ENCODE data around the gene WIF1. TPM values are rescaled to one million over a fixed set of nuclear protein-coding genes. Genes with fewer than 3 reads are reported as not detected.

Gene WIF1
- total and polyA plus RNA-seq, 2 of the 4 experiments (the other 2 are of a cell fraction), result not detected

DNA sequence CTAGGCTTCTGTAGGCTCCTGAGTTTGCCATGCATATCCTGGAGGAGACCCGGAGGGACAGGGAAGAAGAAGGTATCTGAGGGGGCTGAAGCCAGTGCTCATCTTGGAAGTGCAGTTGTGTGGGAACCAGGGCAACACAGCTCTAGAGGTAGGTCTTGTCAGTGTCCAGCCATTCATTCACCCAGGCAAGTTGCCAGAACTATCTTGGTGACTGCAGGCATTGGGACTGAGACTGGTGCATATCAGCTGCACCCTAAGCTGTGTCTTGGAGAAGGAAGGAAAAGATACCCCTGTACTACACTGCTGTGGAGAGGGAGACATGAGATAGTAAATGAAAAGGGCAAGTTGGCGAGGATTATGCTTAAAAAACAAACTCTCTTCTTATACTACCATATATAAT is 4.9 kb upstream of the WIF1 start:
- no peak overlapping the region for H3K4me3 ChIP-seq (ENCODE audit: insufficient read depth, low read depth, low read length)
- no peak overlapping the region for H3K27ac ChIP-seq (ENCODE audit: insufficient read depth, low read length)
- H3K4me2 ChIP-seq (ENCODE audit: low read depth, low read length), result no peak overlapping the region
- no peaks in the 10 kb centered on the region for H4K20me1 ChIP-seq (ENCODE audit: insufficient read depth, low read length)
- no peak overlapping the region for H4K8ac ChIP-seq (ENCODE audit: low read depth in 2 of 2, low read length in 2 of 2)
- H4K91ac ChIP-seq (ENCODE audit: insufficient read depth, low read depth, low read length), result no peak overlapping the region
- no peak overlapping the region for H2BK5ac ChIP-seq (ENCODE audit: low read depth, low read length, poor library complexity, severe bottlenecking)
- TF ChIP-seq, protein P1, sequence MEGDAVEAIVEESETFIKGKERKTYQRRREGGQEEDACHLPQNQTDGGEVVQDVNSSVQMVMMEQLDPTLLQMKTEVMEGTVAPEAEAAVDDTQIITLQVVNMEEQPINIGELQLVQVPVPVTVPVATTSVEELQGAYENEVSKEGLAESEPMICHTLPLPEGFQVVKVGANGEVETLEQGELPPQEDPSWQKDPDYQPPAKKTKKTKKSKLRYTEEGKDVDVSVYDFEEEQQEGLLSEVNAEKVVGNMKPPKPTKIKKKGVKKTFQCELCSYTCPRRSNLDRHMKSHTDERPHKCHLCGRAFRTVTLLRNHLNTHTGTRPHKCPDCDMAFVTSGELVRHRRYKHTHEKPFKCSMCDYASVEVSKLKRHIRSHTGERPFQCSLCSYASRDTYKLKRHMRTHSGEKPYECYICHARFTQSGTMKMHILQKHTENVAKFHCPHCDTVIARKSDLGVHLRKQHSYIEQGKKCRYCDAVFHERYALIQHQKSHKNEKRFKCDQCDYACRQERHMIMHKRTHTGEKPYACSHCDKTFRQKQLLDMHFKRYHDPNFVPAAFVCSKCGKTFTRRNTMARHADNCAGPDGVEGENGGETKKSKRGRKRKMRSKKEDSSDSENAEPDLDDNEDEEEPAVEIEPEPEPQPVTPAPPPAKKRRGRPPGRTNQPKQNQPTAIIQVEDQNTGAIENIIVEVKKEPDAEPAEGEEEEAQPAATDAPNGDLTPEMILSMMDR (conservative IDR thresholded peaks at IDR 0.05; ENCODE audit: low read depth, low read length), result no peak
- TF ChIP-seq RCOR1 (IDR thresholded peaks at IDR 0.05; ENCODE audit: insufficient replicate concordance, low read length), result no peak
- no peak for TF ChIP-seq MAFK (IDR thresholded peaks at IDR 0.05; ENCODE audit: low read depth, low read length)
- no peak for TF ChIP-seq BHLHE40 (IDR thresholded peaks at IDR 0.05; ENCODE audit: low read depth, low read length)
- no peak for TF ChIP-seq FOS (IDR thresholded peaks at IDR 0.05; ENCODE audit: low read depth, low read length)
- no peak for TF ChIP-seq CEBPB (IDR thresholded peaks at IDR 0.05; ENCODE audit: low read depth, low read length)
- TF ChIP-seq, protein P2, sequence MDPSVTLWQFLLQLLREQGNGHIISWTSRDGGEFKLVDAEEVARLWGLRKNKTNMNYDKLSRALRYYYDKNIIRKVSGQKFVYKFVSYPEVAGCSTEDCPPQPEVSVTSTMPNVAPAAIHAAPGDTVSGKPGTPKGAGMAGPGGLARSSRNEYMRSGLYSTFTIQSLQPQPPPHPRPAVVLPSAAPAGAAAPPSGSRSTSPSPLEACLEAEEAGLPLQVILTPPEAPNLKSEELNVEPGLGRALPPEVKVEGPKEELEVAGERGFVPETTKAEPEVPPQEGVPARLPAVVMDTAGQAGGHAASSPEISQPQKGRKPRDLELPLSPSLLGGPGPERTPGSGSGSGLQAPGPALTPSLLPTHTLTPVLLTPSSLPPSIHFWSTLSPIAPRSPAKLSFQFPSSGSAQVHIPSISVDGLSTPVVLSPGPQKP (IDR thresholded peaks at IDR 0.05; ENCODE audit: borderline replicate concordance, low read depth, low read length), result no peak
- TF ChIP-seq NFE2L2 (IDR thresholded peaks at IDR 0.05; ENCODE audit: low read depth, low read length), result no peak
- TF ChIP-seq, protein P3, sequence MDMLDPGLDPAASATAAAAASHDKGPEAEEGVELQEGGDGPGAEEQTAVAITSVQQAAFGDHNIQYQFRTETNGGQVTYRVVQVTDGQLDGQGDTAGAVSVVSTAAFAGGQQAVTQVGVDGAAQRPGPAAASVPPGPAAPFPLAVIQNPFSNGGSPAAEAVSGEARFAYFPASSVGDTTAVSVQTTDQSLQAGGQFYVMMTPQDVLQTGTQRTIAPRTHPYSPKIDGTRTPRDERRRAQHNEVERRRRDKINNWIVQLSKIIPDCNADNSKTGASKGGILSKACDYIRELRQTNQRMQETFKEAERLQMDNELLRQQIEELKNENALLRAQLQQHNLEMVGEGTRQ (IDR thresholded peaks at IDR 0.05; ENCODE audit: low read depth, low read length), result no peak
- no peak for TF ChIP-seq RFX5 (IDR thresholded peaks at IDR 0.05; ENCODE audit: low read depth, low read length)
- H2AFZ ChIP-seq (replicated peaks; ENCODE audit: low read length, poor library complexity), result no peak overlapping the region
- H3K56ac ChIP-seq (ENCODE audit: extremely low read depth, insufficient read depth, low read length), result no peak overlapping the region
- dilution Hi-C loops (cut with HindIII; ENCODE audit: low sequenced_read_pairs, unreplicated experiment) (no loop called here), intact Hi-C loops (cut with micrococcal nuclease) (no loop called here), in situ Hi-C loops (cut with MboI; ENCODE audit: low sequenced_read_pairs) (no loop called here)
- H2BK20ac ChIP-seq (ENCODE audit: low read depth, low read length), result no peak overlapping the region
- H4K5ac ChIP-seq (ENCODE audit: low read depth, low read length), result no peak overlapping the region
- no peak overlapping the region for H3K18ac ChIP-seq (ENCODE audit: low read depth, low read length)
- no TSS peak for BruUV-seq (replicated peaks)
- no peaks in the 10 kb centered on the region for H3K36me3 ChIP-seq (ENCODE audit: control insufficient read depth, insufficient read depth, low read length)
- peaks cover 36% of the 10 kb centered on the region for H3K27me3 ChIP-seq (ENCODE audit: control insufficient read depth, insufficient read depth, low read length)
- H3K79me1 ChIP-seq (ENCODE audit: low read depth in 1 of 2, low read length in 2 of 2), result no peaks in the 10 kb centered on the region
- DNase-seq (no peak), ATAC-seq (ENCODE audit: low read depth) (no peak)
- H3K9me1 ChIP-seq (ENCODE audit: insufficient read depth, low read length), result peaks cover 2% of the 10 kb centered on the region; the same call in 1 of the 2 replicates
- no peak overlapping the region for H3K4ac ChIP-seq (ENCODE audit: low read depth, low read length)
- H3K14ac ChIP-seq (replicated peaks; ENCODE audit: low read depth, low read length), result no peak overlapping the region
- ChIA-PET CTCF (no interaction called here), POLR2A (ENCODE audit: unreplicated experiment) (no interaction called here)
- WGBS, 2 experiments (ENCODE audit: extremely low coverage in 2 of 2, insufficient read length in 1 of 2), result no CpG with 5 or more reads among the region's 2 CpGs
- H2BK15ac ChIP-seq (ENCODE audit: low read depth, low read length), result no peak overlapping the region
- H3K9ac ChIP-seq (ENCODE audit: low read depth, low read length), result no peak overlapping the region
- H2AK5ac ChIP-seq (ENCODE audit: low read depth, low read length), result no peak overlapping the region
- no peak overlapping the region for H2AK9ac ChIP-seq (replicated peaks; ENCODE audit: low read depth, low read length, poor library complexity)
- no peak overlapping the region for H2BK120ac ChIP-seq (ENCODE audit: low read depth, low read length)
- no peak overlapping the region for H3K23ac ChIP-seq (ENCODE audit: low read depth, low read length)
- H3K4me1 ChIP-seq (ENCODE audit: control insufficient read depth, insufficient read depth, low read length), result peaks cover 3% of the 10 kb centered on the region
- no peaks in the 10 kb centered on the region for H3K9me3 ChIP-seq (ENCODE audit: control insufficient read depth, insufficient read depth, low read length)

Data from IMR-90 (cell line).